Calu3 (cell line): ENCODE results near the gene OXER1. TPM values are rescaled to one million over a fixed set of nuclear protein-coding genes. Genes with fewer than 3 reads are reported as not detected.
A peak's percentile ranks its signal among the peaks of the same experiment; 100 is the strongest.

Source experiments
- BruUV-seq: library from RNA; stranded (reverse); fragments of 400-500 nt; replicated peaks from 2 replicates; lab custom pipeline; 2021; lab: Mats Ljungman, UMichigan
- CTCF ChIA-PET: fragments of 300-600 bp; sonication (Branson Sonifier 250); formaldehyde crosslinking; loops from one replicate; lab custom pipeline; 2022; ENCODE audit warnings: antibody characterized with exemption; lab: Charles Lee
- DNase-seq: peaks from one replicate; pipeline ENCODE4 v3.0.0; 2022
- H3K27ac Mint-ChIP-seq: one replicate; pipeline ENCODE4 v1.8.0; 2022; ENCODE audit warnings: mixed read lengths; ENCODE audit not compliant: unreplicated experiment
- H3K27me3 Mint-ChIP-seq: one replicate; pipeline ENCODE4 v1.8.0; 2022; ENCODE audit warnings: mixed read lengths; ENCODE audit not compliant: unreplicated experiment
- H3K36me3 Mint-ChIP-seq: one replicate; pipeline ENCODE4 v1.8.0; 2022; ENCODE audit warnings: mild to moderate bottlenecking, moderate library complexity, mixed read lengths; ENCODE audit not compliant: insufficient read depth, unreplicated experiment
- H3K4me1 Mint-ChIP-seq: one replicate; pipeline ENCODE4 v1.8.0; 2022; ENCODE audit warnings: mild to moderate bottlenecking, low read depth, mixed read lengths; ENCODE audit not compliant: unreplicated experiment
- H3K4me3 Mint-ChIP-seq: one replicate; pipeline ENCODE4 v1.8.0; 2022; ENCODE audit warnings: mild to moderate bottlenecking, low read depth, moderate library complexity, mixed read lengths; ENCODE audit not compliant: unreplicated experiment
- H3K9me3 Mint-ChIP-seq: one replicate; pipeline ENCODE4 v1.8.0; 2022; ENCODE audit warnings: low read depth, mixed read lengths; ENCODE audit not compliant: unreplicated experiment
- CTCF ChIP-seq: fragments of 200-600 bp; IDR thresholded peaks from one replicate; pipeline ENCODE4 v1.8.0; 2022; ENCODE audit warnings: antibody characterized with exemption; ENCODE audit not compliant: unreplicated experiment
- intact Hi-C: fragments of 100-400 bp; cut with micrococcal nuclease; formaldehyde crosslinking; loops from one replicate; pipeline ENCODE4 v1.10.0; 2022; ENCODE audit not compliant: unreplicated experiment
- total RNA-seq: library from RNA; stranded (reverse); gene quantifications from 2 replicates; pipeline ENCODE4 v1.2.3, GENCODE V29; 2022

The OXER1 gene
- total RNA-seq, 1 experiment from 2014 or later = 0.59 TPM

- Mint-ChIP-seq H3K4me3 (no peak overlapping the region), H3K27me3 (peaks cover 9% of the 10 kb centered on the region), H3K9me3 (no peaks in the 10 kb centered on the region), H3K4me1 (no peaks in the 10 kb centered on the region), H3K27ac (no peak overlapping the region), H3K36me3 (peaks cover 15% of the 10 kb centered on the region)
- intact Hi-C loops = no loop called here
- no peak for TF ChIP-seq CTCF
- CTCF ChIA-PET = interaction anchor here (0.5 kb wide), 1 partner anchor 21 kb away, joined by 3 read pairs; no protein-coding TSS in a partner anchor
- BruUV-seq = no TSS peak
- DNase-seq = no peak
Measured at GRCh38 chr2:42796427-42797248, 32.7 kb upstream of the OXER1 start.

GRCh38 chr2:42795841-42796301 lies 31.9 kb upstream of the OXER1 start:
- Mint-ChIP-seq H3K27ac (no peak overlapping the region), H3K9me3 (no peaks in the 10 kb centered on the region), H3K4me3 (no peak overlapping the region), H3K4me1 (peaks cover 6% of the 10 kb centered on the region), H3K36me3 (peaks cover 16% of the 10 kb centered on the region), H3K27me3 (peaks cover 10% of the 10 kb centered on the region)
- BruUV-seq = no TSS peak
- TF ChIP-seq CTCF = no peak
- CTCF ChIA-PET = interaction anchor here (0.5 to 0.6 kb wide), 2 partner anchors 20 to 37 kb away, joined by 3 to 8 read pairs; no protein-coding TSS in a partner anchor
- intact Hi-C loops = no loop called here
- DNase-seq = no peak

GRCh38 chr2:42795275-42795674 lies 31.3 kb upstream of the OXER1 start:
- TF ChIP-seq CTCF = no peak
- no TSS peak for BruUV-seq
- no peak overlapping the region for H3K27ac Mint-ChIP-seq
- H3K9me3 Mint-ChIP-seq = no peaks in the 10 kb centered on the region
- peaks cover 14% of the 10 kb centered on the region for H3K27me3 Mint-ChIP-seq
- no peak overlapping the region for H3K4me3 Mint-ChIP-seq
- peaks cover 8% of the 10 kb centered on the region for H3K4me1 Mint-ChIP-seq
- intact Hi-C loops = no loop called here
- CTCF ChIA-PET = interaction anchor here (0.6 to 1.5 kb wide), 3 partner anchors 15 to 95 kb away, joined by 3 to 13 read pairs (median 8); no protein-coding TSS in a partner anchor
- no peak for DNase-seq
- H3K36me3 Mint-ChIP-seq = peaks cover 16% of the 10 kb centered on the region

- Mint-ChIP-seq H3K4me1 (peaks cover 8% of the 10 kb centered on the region), H3K36me3 (peaks cover 16% of the 10 kb centered on the region), H3K27ac (no peak overlapping the region), H3K27me3 (peaks cover 14% of the 10 kb centered on the region), H3K9me3 (no peaks in the 10 kb centered on the region), H3K4me3 (no peak overlapping the region)
- intact Hi-C loops = no loop called here
- CTCF ChIA-PET = interaction anchor here (0.6 to 1.5 kb wide), 4 partner anchors 16 to 156 kb away, joined by 3 to 13 read pairs (median 3); no protein-coding TSS in a partner anchor
- TF ChIP-seq CTCF = peak; percentile 24
- no TSS peak for BruUV-seq
- DNase-seq = peak; percentile 51
Measured at GRCh38 chr2:42794271-42795046, 30.5 kb upstream of the OXER1 start.
